HEK293 (cell line): ENCODE results near the gene TRIM47.
"Not testable (repeated sequence)": the region's sequence is repeated elsewhere in the genome, so short reads cannot be mapped to it uniquely, and the experiment has no call there.

Experiments used
- CTCF ChIA-PET: fragments of 350-600 bp; formaldehyde crosslinking; extraction: SDS; loops from one replicate; lab custom pipeline; 2021; ENCODE audit warnings: antibody characterized with exemption; lab: Yijun Ruan, JAX
- POLR2A ChIA-PET: fragments of 300-600 bp; formaldehyde crosslinking; extraction: SDS; loops from one replicate; lab custom pipeline; 2020; ENCODE audit warnings: antibody characterized with exemption, inconsistent platforms; lab: Yijun Ruan, JAX
- H3K27ac ChIP-seq: fragments of 200-500 bp; sonication (Bioruptor generic); 2 replicates; pipeline ENCODE4 v1.5.1; 2014; ENCODE audit warnings: low read depth, low read length, control low read depth, inconsistent platforms; ENCODE audit errors: extremely low read depth
- H3K36me3 ChIP-seq, 2 experiments: fragments of 200-500 bp in 1 of 2; sonication (Bioruptor generic) in 1 of 2; 1 replicate in 1 of 2; 2 replicates in 1 of 2; pipeline ENCODE4 v1.5.1; 2014 to 2017; ENCODE audit warnings: inconsistent platforms in 2 of 2, low read length in 2 of 2; ENCODE audit not compliant: control insufficient read depth in 2 of 2, insufficient read depth in 1 of 2
- H3K4me1 ChIP-seq: fragments of 200-500 bp; sonication (Bioruptor generic); 2 replicates; pipeline ENCODE4 v1.5.1; 2014; ENCODE audit warnings: mild to moderate bottlenecking, low read length, inconsistent platforms; ENCODE audit not compliant: control insufficient read depth, insufficient read depth
- H3K4me3 ChIP-seq: 2 replicates; pipeline ENCODE4 v1.5.1; 2011; ENCODE audit warnings: low read depth, mild to moderate bottlenecking, control low read depth, low read length, moderate library complexity
- H3K9me3 ChIP-seq: fragments of 200-500 bp; sonication (Bioruptor generic); 2 replicates; pipeline ENCODE4 v1.5.1; 2014; ENCODE audit warnings: low read depth, low read length, inconsistent platforms; ENCODE audit not compliant: control insufficient read depth, insufficient read depth
- EGR2 ChIP-seq: fragments of 450-650 bp; formaldehyde crosslinking; IDR thresholded peaks from 2 replicates; pipeline ENCODE4 v1.5.1; 2016; ENCODE audit warnings: low read depth, missing biosample characterization, missing genetic modification characterization
- MEIS1 ChIP-seq: sonication (generic); formaldehyde crosslinking; IDR thresholded peaks from 2 replicates; pipeline ENCODE4 v1.8.1; 2022; ENCODE audit warnings: missing genetic modification reagents, mild to moderate bottlenecking, borderline replicate concordance
- OVOL3 ChIP-seq: fragments of 450-650 bp; formaldehyde crosslinking; IDR thresholded peaks from 2 replicates; pipeline ENCODE4 v1.5.1; 2016; ENCODE audit warnings: missing biosample characterization, missing genetic modification characterization
- RBAK ChIP-seq: fragments of 450-650 bp; formaldehyde crosslinking; IDR thresholded peaks from 2 replicates; pipeline ENCODE4 v1.5.1; 2016; ENCODE audit warnings: missing biosample characterization, missing genetic modification characterization
- SETDB1 ChIP-seq: IDR thresholded peaks from one replicate; pipeline ENCODE4 v1.6.1; 2017; ENCODE audit warnings: mild to moderate bottlenecking, low read length, moderate library complexity, mixed read lengths; ENCODE audit not compliant: insufficient read length
- SP2 ChIP-seq: fragments of 450-650 bp; formaldehyde crosslinking; IDR thresholded peaks from 2 replicates; pipeline ENCODE4 v1.5.1; 2016; ENCODE audit warnings: missing biosample characterization, missing genetic modification characterization
- ZFHX2 ChIP-seq: fragments of 450-650 bp; formaldehyde crosslinking; conservative IDR thresholded peaks from 2 replicates; pipeline ENCODE4 v1.5.1; 2016; ENCODE audit warnings: missing biosample characterization, missing genetic modification characterization
- ZNF2 ChIP-seq: fragments of 450-650 bp; formaldehyde crosslinking; IDR thresholded peaks from 2 replicates; pipeline ENCODE4 v1.5.1; 2016; ENCODE audit warnings: missing biosample characterization, missing genetic modification characterization
- ZNF335 ChIP-seq: fragments of 450-650 bp; formaldehyde crosslinking; conservative IDR thresholded peaks from 2 replicates; pipeline ENCODE4 v1.5.1; 2016; ENCODE audit warnings: missing biosample characterization, missing genetic modification characterization
- ZNF501 ChIP-seq: fragments of 450-650 bp; formaldehyde crosslinking; IDR thresholded peaks from 2 replicates; pipeline ENCODE4 v1.5.1; 2016; ENCODE audit warnings: missing biosample characterization, missing genetic modification characterization
- ZNF548 ChIP-seq: fragments of 450-650 bp; formaldehyde crosslinking; IDR thresholded peaks from 2 replicates; pipeline ENCODE4 v1.5.1; 2016; ENCODE audit warnings: missing biosample characterization, missing genetic modification characterization
- ZNF585B ChIP-seq: fragments of 450-650 bp; formaldehyde crosslinking; IDR thresholded peaks from 2 replicates; pipeline ENCODE4 v1.5.1; 2016; ENCODE audit warnings: missing biosample characterization, missing genetic modification characterization
- ZNF843 ChIP-seq: fragments of 450-650 bp; formaldehyde crosslinking; IDR thresholded peaks from 2 replicates; pipeline ENCODE4 v1.5.1; 2016; ENCODE audit warnings: missing biosample characterization, missing genetic modification characterization
- TF ChIP-seq, protein P1 (sequence below): fragments of 450-650 bp; formaldehyde crosslinking; IDR thresholded peaks from 2 replicates; pipeline ENCODE4 v1.5.1; 2016; ENCODE audit warnings: missing biosample characterization, missing genetic modification characterization
- TF ChIP-seq, protein P2 (sequence below): fragments of 450-650 bp; formaldehyde crosslinking; IDR thresholded peaks from 2 replicates; pipeline ENCODE4 v1.5.1; 2017; ENCODE audit warnings: missing biosample characterization, mild to moderate bottlenecking, missing genetic modification characterization, moderate library complexity
- TF ChIP-seq, protein P3 (sequence below): fragments of 450-650 bp; formaldehyde crosslinking; IDR thresholded peaks from 2 replicates; pipeline ENCODE4 v1.5.1; 2016; ENCODE audit warnings: missing biosample characterization, missing genetic modification characterization

The TRIM47 gene

DNA sequence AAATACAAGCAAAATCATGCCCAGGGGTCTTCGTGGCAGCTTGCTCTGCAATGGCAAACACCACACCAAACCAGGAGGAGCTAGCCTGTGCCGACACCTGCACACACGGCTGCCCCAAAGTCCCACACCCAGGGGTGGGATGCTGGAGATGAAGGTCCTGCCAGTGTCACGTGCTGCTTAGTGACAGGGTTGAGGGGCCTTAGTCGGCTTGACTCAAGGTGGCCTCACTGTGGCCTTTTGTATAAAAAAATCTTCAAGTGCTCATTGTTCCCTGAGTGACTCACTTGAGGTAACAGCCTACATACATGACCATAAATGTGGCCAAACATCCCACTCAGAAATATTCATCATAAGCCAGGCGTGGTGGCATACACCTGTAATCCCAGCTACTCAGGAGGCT lies 11.1 kb upstream of the TRIM47 start (continued):
- TF ChIP-seq, protein P1, sequence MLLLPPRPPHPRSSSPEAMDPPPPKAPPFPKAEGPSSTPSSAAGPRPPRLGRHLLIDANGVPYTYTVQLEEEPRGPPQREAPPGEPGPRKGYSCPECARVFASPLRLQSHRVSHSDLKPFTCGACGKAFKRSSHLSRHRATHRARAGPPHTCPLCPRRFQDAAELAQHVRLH (tag by site-specific recombination): no peak
- TF ChIP-seq OVOL3 (tag by site-specific recombination): no peak
- TF ChIP-seq ZNF2: no peak
- TF ChIP-seq EGR2 (tag by site-specific recombination): 0 out of 2 replicates have a peak, but pooled peaks have one; percentile 5
- TF ChIP-seq RBAK (tag by site-specific recombination): no peak
- TF ChIP-seq MEIS1 (CRISPR knock-in tag): no peak
- TF ChIP-seq, all 188 proteins: peak for 3

DNA sequence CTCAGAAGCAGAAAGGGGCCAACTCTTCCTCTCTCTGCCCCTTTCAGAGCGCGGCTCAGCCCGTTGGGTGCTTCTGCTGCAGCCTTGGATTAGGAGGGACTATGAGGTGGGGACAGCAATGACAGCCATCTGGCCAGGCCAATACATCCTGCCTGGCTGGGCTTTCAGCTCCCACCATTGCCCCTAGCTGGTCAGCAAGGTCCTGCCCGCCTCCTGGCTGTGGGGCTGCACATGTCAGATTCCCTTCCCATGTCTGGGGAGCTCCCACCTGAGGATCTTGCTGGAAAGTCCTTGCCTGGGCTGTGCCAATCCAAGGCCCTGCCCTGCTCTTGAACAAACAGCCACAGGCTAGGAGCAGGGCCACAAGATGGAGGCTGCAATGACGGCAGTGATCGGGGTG lies 10.1 kb upstream of the TRIM47 start:
- ChIA-PET CTCF (interaction anchor here (1.0 to 1.9 kb wide), 3 partner anchors 13 to 22 kb away, joined by 3 to 7 read pairs (median 5); no protein-coding TSS in a partner anchor), POLR2A (interaction anchor here (2.2 kb wide), 2 partner anchors 11 to 33 kb away, joined by 6 to 7 read pairs; partner anchors contain the start of genes TRIM47 and WBP2)
- TF ChIP-seq, protein P2, sequence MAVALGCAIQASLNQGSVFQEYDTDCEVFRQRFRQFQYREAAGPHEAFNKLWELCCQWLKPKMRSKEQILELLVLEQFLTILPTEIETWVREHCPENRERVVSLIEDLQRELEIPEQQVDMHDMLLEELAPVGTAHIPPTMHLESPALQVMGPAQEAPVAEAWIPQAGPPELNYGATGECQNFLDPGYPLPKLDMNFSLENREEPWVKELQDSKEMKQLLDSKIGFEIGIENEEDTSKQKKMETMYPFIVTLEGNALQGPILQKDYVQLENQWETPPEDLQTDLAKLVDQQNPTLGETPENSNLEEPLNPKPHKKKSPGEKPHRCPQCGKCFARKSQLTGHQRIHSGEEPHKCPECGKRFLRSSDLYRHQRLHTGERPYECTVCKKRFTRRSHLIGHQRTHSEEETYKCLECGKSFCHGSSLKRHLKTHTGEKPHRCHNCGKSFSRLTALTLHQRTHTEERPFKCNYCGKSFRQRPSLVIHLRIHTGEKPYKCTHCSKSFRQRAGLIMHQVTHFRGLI (tag by site-specific recombination): peak; percentile 57; the same call in 1 of the 2 replicates
- TF ChIP-seq ZNF843 (tag by site-specific recombination) (no peak), SP2 (peak; percentile 45), ZNF548 (tag by site-specific recombination) (no peak), ZNF335 (tag by site-specific recombination) (no peak)

DNA sequence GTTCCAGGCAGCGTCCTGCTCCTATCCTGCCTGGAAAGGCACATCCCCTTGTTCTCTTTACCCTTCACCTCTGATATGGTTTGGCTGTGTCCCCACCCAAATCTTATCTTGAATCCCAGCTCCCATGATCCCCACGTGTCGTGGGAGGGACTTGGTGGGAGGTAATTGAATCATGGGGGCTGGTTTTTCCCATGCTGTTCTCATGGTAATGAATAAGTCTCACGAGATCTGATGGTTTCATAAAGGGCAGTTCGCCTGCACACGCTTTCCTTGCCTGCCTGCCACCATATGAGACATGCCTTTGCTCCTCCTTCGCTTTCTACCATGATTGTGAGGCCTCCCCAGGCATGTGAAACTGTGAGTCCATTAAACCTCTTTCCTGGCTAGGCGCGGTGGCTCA lies 7.5 kb upstream of the TRIM47 start:
- TF ChIP-seq ZFHX2 (tag by site-specific recombination): peak; percentile 56
- CTCF ChIA-PET: interaction anchor here (0.9 kb wide), 1 partner anchor 25 kb away, joined by 3 read pairs; no protein-coding TSS in a partner anchor

More for the DNA sequence above, 10.1 kb upstream of the TRIM47 start:
- Histone ChIP-seq H3K4me3 (no peak overlapping the region), H3K36me3 (peaks cover 11 to 38% of the 10 kb centered on the region in 2 experiments; a peak in 2 of 3 replicates), H3K4me1 (no peaks in the 10 kb centered on the region), H3K27ac (0 out of 2 replicates have a peak overlapping the region, but pooled peaks have one; percentile 4), H3K9me3 (no peaks in the 10 kb centered on the region)

DNA sequence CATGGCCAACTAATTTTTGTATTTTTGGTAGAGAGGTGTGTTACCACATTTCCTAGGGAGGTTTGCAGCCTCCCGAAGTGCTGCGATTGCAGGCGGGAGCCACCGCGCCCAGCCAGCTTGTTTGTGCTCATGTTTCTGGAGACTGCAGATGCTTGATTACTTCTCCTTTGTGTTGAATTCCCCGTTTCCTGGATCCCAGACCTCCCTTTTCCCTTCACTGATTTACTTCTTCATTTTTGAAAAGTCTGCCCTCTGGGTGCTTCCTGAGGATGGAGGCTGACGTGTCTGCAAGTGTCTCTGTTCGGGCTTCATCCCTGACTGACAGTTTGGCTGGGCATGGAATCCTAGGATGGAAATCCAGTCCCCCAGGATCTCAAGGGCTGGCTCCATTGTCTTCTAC lies 7.0 kb upstream of the TRIM47 start:
- H3K36me3 ChIP-seq: peaks cover 11% of the 10 kb centered on the region in 2 experiments; a peak in 2 of 3 replicates
- H3K4me3 ChIP-seq: no peak overlapping the region
- CTCF ChIA-PET: interaction anchor here (0.9 kb wide), 1 partner anchor 24 kb away, joined by 3 read pairs; no protein-coding TSS in a partner anchor
- no peaks in the 10 kb centered on the region for H3K4me1 ChIP-seq
- TF ChIP-seq, protein P3, sequence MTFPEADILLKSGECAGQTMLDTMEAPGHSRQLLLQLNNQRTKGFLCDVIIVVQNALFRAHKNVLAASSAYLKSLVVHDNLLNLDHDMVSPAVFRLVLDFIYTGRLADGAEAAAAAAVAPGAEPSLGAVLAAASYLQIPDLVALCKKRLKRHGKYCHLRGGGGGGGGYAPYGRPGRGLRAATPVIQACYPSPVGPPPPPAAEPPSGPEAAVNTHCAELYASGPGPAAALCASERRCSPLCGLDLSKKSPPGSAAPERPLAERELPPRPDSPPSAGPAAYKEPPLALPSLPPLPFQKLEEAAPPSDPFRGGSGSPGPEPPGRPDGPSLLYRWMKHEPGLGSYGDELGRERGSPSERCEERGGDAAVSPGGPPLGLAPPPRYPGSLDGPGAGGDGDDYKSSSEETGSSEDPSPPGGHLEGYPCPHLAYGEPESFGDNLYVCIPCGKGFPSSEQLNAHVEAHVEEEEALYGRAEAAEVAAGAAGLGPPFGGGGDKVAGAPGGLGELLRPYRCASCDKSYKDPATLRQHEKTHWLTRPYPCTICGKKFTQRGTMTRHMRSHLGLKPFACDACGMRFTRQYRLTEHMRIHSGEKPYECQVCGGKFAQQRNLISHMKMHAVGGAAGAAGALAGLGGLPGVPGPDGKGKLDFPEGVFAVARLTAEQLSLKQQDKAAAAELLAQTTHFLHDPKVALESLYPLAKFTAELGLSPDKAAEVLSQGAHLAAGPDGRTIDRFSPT: no peak
- TF ChIP-seq ZNF501 (tag by site-specific recombination) (no peak), SETDB1 (no peak), ZNF585B (tag by site-specific recombination) (no peak)
- no peaks in the 10 kb centered on the region for H3K9me3 ChIP-seq
- POLR2A ChIA-PET: interaction anchor here (1.0 to 2.0 kb wide), 2 partner anchors 11 to 13 kb away, joined by 3 to 4 read pairs; partner anchors contain the start of gene TRIM65
- no peak overlapping the region for H3K27ac ChIP-seq

More for the DNA sequence above, 7.5 kb upstream of the TRIM47 start:
- POLR2A ChIA-PET: interaction anchor here (1.0 to 2.0 kb wide), 2 partner anchors 10 to 13 kb away, joined by 3 to 4 read pairs; partner anchors contain the start of gene TRIM65
- not testable (repeated sequence) for H3K4me3 ChIP-seq, H3K27ac ChIP-seq, H3K9me3 ChIP-seq, H3K4me1 ChIP-seq
- peaks cover 11 to 16% of the 10 kb centered on the region in 2 experiments; a peak in 2 of 3 replicates for H3K36me3 ChIP-seq
